Measurements from ENCODE around the gene PDZRN4.
"Not testable (repeated sequence)": the region's sequence is repeated elsewhere in the genome, so short reads cannot be mapped to it uniquely, and the experiment has no call there.

Gene PDZRN4

DNA sequence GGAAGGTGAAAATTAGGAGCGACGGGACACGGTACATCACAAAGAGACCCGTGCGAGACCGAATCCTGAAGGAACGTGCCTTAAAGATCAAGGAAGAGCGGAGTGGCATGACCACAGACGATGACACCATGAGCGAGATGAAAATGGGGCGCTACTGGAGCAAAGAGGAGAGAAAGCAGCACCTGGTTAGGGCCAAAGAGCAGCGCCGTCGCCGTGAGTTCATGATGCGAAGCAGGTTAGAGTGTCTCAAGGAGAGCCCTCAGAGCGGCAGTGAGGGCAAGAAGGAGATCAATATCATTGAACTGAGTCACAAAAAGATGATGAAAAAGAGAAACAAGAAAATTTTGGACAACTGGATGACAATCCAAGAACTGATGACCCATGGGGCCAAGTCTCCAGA, 385.3 kb downstream of the PDZRN4 start:
- DNase-seq (ENCODE audit: low read depth): no peak

GRCh38 chr12:41576925-41577324, 388.8 kb downstream of the PDZRN4 start:
- no peak for DNase-seq (ENCODE audit: low read depth)

DNA sequence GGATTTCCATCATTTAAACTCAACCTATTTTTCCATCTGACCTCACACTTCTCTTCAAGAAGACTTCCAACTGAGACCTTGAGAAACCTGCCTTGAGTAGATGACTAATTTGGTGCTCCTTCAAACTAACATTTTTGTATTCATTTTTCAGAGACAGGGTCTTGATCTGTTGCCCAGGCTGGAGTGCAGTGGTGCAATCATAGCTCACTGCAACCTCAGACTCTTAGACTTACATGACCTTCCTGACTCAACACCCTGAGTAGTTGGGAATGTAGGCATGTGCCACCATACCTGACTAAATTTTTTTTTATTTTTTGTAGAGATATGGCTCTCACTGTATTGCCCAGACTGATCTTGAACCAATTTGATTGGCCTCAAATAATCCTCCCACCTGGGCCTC, 389.9 kb downstream of the PDZRN4 start:
- no peak for DNase-seq (ENCODE audit: low read depth)

DNA sequence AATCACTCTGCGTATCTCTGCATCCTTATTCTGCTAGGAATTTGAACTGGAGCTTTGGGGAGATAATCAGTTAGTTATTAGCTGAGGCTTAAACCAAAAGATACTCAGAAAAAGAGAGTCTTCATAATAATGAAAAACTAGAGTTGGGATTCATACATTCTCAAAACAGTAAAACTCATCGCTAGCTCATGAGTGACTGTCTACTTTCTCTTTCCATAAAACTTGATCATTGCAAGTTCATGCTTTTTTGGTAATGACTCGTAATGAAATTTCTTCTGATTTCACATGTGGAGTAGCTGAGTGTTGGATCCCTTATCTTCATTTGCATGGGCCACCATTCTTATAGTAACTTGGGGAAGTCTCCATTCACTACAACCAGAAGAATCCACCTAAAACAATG, 397.7 kb downstream of the PDZRN4 start:
- no peak for DNase-seq (ENCODE audit: low read depth)

GRCh38 chr12:41587574-41587973, 399.5 kb downstream of the PDZRN4 start:
- DNase-seq (ENCODE audit: low read depth): no peak

DNA sequence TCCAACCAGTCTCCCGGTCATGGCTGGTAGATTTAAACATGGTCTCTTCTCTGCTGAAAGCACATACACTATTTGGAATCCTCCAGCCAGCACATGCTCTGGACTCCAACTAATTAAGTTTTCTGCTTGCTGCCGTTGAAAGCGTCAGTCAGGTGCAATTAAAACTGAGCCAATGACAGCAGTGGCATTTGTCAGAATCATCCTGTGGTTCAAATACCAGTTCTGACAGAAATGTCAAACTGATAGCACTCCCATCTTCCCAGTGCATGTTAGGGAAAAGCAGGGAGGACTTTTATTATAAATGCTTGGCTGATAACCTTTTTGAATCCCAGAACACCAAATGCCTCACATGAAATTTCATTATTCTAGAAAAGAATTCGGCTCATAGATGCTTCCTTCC, 401.8 kb downstream of the PDZRN4 start:
- DNase-seq (ENCODE audit: low read depth): no peak

DNA sequence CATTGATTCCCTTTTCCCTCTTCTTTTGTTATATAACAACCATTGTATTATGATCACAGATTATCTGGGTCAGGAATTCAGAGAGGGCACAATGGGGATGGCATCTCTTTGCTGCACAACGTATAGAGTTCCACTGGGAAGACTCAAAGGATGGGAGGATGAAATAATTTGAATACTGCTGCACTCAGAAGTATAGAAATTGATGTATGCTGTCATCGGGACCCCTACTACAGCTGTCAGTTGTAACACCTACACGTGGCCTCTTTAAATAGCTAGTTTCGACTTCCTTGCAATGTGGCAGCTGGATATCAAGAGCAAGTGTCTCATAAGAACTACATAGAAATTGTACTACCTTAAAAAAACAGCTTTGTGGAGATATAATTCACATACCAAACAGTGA, 408.1 kb downstream of the PDZRN4 start:
- DNase-seq (ENCODE audit: low read depth): no peak

GRCh38 chr12:41604830-41605229, 416.7 kb downstream of the PDZRN4 start:
- no peak for DNase-seq (ENCODE audit: low read depth)

- DNase-seq (ENCODE audit: low read depth): no peak
Observed at GRCh38 chr12:41605545-41606305, 417.6 kb downstream of the PDZRN4 start.

DNA sequence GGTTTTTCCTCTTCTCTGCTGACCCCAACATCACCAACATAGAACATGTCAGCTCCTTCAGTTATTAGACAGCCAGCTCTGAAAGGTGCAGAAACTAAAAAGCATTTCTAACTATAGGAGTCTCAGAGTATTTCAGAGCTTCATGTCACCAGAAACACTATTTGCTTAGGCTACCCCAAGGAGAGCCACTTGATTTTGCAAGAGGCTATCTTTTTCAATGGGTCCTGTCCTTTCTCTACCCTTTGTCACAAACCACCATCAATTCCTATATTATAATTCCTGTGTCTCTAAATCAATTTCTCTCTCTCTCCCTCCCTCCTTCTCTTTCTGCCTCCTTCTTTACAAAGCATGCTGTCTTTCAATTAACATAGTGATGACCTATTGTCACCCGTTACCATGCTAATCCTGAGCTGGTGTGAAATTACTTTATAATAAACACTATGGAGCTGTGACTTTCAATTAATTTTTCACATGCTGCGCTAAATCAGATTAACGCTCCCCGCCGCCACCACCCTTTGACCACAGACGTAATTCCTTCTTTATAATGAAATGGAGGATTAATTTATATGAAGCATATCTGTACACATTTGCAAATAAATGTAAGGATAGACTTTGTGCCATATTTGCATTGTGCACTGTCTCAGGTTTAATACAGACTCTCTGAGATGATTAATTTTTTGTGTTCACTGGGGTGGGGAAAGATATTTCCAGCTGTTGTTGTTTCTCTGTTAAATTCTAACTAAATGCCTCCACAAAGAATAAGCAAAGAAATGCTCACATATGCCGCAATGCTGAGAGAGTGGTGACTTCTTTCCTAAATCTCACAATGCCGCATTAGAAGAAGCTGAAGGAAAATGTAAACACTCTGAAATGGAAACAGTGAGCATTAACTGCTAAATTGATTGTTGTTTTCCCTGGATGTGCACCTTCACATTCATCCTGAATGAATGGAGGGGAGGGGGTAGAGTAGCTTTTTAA, 418.6 kb downstream of the PDZRN4 start:
- DNase-seq (ENCODE audit: low read depth): no peak

DNA sequence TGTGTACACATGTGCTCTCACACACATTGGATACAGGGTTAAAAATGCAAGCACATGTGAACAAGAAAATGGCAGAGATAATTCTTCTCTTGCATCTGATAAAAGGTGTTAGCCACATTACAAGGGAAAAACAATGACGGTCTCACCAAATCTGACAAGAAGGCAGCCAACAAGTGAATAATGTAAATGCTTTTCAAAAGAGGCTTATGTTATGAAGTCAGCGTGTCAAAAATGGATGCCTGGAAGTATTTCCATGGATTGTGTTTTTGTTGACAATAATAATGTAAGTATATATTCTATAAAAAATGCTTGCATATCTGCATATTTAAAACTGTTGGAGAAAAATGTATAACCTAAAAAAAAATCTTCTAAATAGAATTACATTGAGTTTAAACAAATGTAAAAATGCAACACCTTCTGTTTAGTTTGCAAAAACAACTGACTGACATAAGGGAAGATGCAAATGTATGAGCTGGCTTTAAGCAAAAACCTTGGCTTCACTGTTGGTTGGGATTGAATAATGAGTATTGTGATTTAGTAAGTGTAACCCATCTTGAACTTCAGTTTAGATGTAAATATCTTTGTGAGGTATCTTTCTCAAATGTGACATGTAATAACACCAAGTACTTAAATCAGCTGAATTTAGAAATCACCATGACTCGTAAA, 424.9 kb downstream of the PDZRN4 start:
- no peak for DNase-seq (ENCODE audit: low read depth)

GRCh38 chr12:41615174-41615573, 427.1 kb downstream of the PDZRN4 start:
- not testable (repeated sequence) for DNase-seq (ENCODE audit: low read depth)

GRCh38 chr12:41619705-41620104, 431.6 kb downstream of the PDZRN4 start:
- no peak for DNase-seq (ENCODE audit: low read depth)

GRCh38 chr12:41621291-41621690, 433.2 kb downstream of the PDZRN4 start:
- DNase-seq (ENCODE audit: low read depth): no peak
